Progenitor cell of endocrine pancreas (in vitro differentiated cells): ENCODE data around the gene PPARGC1A. TPM values are rescaled to one million over a fixed set of nuclear protein-coding genes. Genes with fewer than 3 reads are reported as not detected.

Experiments
- DNase-seq: peaks from one replicate; pipeline ENCODE4 v3.0.0; 2021; ENCODE audit warnings: low spot score; ENCODE audit not compliant: unreplicated experiment
- H3K27ac Mint-ChIP-seq: 2 replicates; pipeline ENCODE4 v1.8.0; 2021; ENCODE audit warnings: mild to moderate bottlenecking, moderate library complexity, mixed read lengths
- H3K27me3 Mint-ChIP-seq: 2 replicates; pipeline ENCODE4 v1.8.0; 2021; ENCODE audit warnings: mixed read lengths
- H3K36me3 Mint-ChIP-seq: 2 replicates; pipeline ENCODE4 v1.8.0; 2022; ENCODE audit warnings: mixed read lengths; ENCODE audit not compliant: insufficient read depth
- H3K4me1 Mint-ChIP-seq: 2 replicates; pipeline ENCODE4 v1.8.0; 2021; ENCODE audit warnings: low read depth, mixed read lengths
- H3K4me3 Mint-ChIP-seq: 2 replicates; pipeline ENCODE4 v1.8.0; 2021; ENCODE audit warnings: low read depth, mild to moderate bottlenecking, moderate library complexity, mixed read lengths
- H3K9me3 Mint-ChIP-seq: 2 replicates; pipeline ENCODE4 v1.8.0; 2021; ENCODE audit warnings: low read depth, mixed read lengths
- CTCF ChIP-seq: fragments of 200-600 bp; sonication (generic); IDR thresholded peaks from one replicate; pipeline ENCODE4 v1.5.0; 2021; ENCODE audit warnings: antibody characterized with exemption, mild to moderate bottlenecking; ENCODE audit not compliant: unreplicated experiment
- total RNA-seq: library from RNA; stranded (reverse); gene quantifications from 2 replicates; pipeline ENCODE4 v1.2.1, GENCODE V29; 2021

Gene PPARGC1A
- total RNA-seq, 1 donor from 2014 or later, result 0.93 TPM

GRCh38 chr4:23768541-23768940 lies 121.3 kb downstream of the PPARGC1A start:
- Mint-ChIP-seq H3K36me3 (no peaks in the 10 kb centered on the region), H3K27ac (no peak overlapping the region), H3K27me3 (no peaks in the 10 kb centered on the region), H3K4me3 (no peak overlapping the region), H3K9me3 (no peaks in the 10 kb centered on the region), H3K4me1 (peaks cover 15% of the 10 kb centered on the region)
- DNase-seq, result no peak
- TF ChIP-seq CTCF, result no peak

GRCh38 chr4:23766344-23766743 lies 123.5 kb downstream of the PPARGC1A start:
- no peaks in the 10 kb centered on the region for H3K36me3 Mint-ChIP-seq
- H3K27me3 Mint-ChIP-seq, result no peaks in the 10 kb centered on the region
- H3K4me1 Mint-ChIP-seq, result peaks cover 13% of the 10 kb centered on the region
- H3K27ac Mint-ChIP-seq, result no peak overlapping the region
- DNase-seq, result no peak
- TF ChIP-seq CTCF, result no peak
- H3K4me3 Mint-ChIP-seq, result no peak overlapping the region
- no peaks in the 10 kb centered on the region for H3K9me3 Mint-ChIP-seq

- no peak for DNase-seq
- Mint-ChIP-seq H3K4me1 (peaks cover 11% of the 10 kb centered on the region), H3K27ac (no peak overlapping the region), H3K4me3 (no peak overlapping the region), H3K27me3 (no peaks in the 10 kb centered on the region), H3K9me3 (no peaks in the 10 kb centered on the region), H3K36me3 (no peaks in the 10 kb centered on the region)
- TF ChIP-seq CTCF, result no peak
These were observed 126.3 kb downstream of the PPARGC1A start for GRCh38 chr4:23763559-23763958.

- Mint-ChIP-seq H3K27ac (no peak overlapping the region), H3K9me3 (no peaks in the 10 kb centered on the region), H3K4me3 (no peak overlapping the region), H3K4me1 (peaks cover 4% of the 10 kb centered on the region), H3K36me3 (no peaks in the 10 kb centered on the region), H3K27me3 (no peaks in the 10 kb centered on the region)
- no peak for TF ChIP-seq CTCF
- DNase-seq, result no peak
These were observed 127.3 kb downstream of the PPARGC1A start for GRCh38 chr4:23762551-23762950.

GRCh38 chr4:23759066-23759465 lies 130.8 kb downstream of the PPARGC1A start:
- no peaks in the 10 kb centered on the region for H3K36me3 Mint-ChIP-seq
- no peak overlapping the region for H3K4me3 Mint-ChIP-seq
- H3K9me3 Mint-ChIP-seq, result no peaks in the 10 kb centered on the region

More at GRCh38 chr4:23759066-23759465, 130.8 kb downstream of the PPARGC1A start:
- Mint-ChIP-seq H3K27ac (no peak overlapping the region), H3K27me3 (no peaks in the 10 kb centered on the region), H3K4me1 (no peaks in the 10 kb centered on the region)
- TF ChIP-seq CTCF, result no peak
- DNase-seq, result no peak
